RPMI7951 (cell line): Measurements from ENCODE around the gene FMN2. TPM values are rescaled to one million over a fixed set of nuclear protein-coding genes. Genes with fewer than 3 reads are reported as not detected.
A peak's percentile ranks its signal among the peaks of the same experiment; 100 is the strongest.
"Not testable (repeated sequence)": the region's sequence is repeated elsewhere in the genome, so short reads cannot be mapped to it uniquely, and the experiment has no call there.

Source experiments
- DNase-seq: peaks from one replicate; pipeline ENCODE4 v3.0.0-alpha.2; 2012; ENCODE audit warnings: low read depth
- total RNA-seq: library from RNA; depleted of rRNA; stranded (reverse); fragments of >200 nt; shearing (Covaris generic); gene quantifications from 2 replicates; pipeline ENCODE4 v1.2.3, GENCODE V29; 2014

The FMN2 gene
- total RNA-seq, 1 experiment from 2014 or later, result 25.8 TPM

- DNase-seq, result no peak
Measured at GRCh38 chr1:240254778-240255291, 163.2 kb downstream of the FMN2 start.

- DNase-seq, result no peak
Measured at GRCh38 chr1:240255922-240256321, 164.2 kb downstream of the FMN2 start.

- DNase-seq, result no peak
Measured at GRCh38 chr1:240256836-240257503, 165.3 kb downstream of the FMN2 start.

GRCh38 chr1:240258910-240259309, 167.2 kb downstream of the FMN2 start:
- DNase-seq, result peak; percentile 70

GRCh38 chr1:240264494-240264893, 172.8 kb downstream of the FMN2 start:
- DNase-seq, result not testable (repeated sequence)

GRCh38 chr1:240271081-240271480, 179.4 kb downstream of the FMN2 start:
- no peak for DNase-seq

- no peak for DNase-seq
Measured at GRCh38 chr1:240274569-240274968, 182.9 kb downstream of the FMN2 start.

- not testable (repeated sequence) for DNase-seq
Measured at GRCh38 chr1:240275219-240275618, 183.5 kb downstream of the FMN2 start.

- DNase-seq, result no peak
Measured at GRCh38 chr1:240278082-240278481, 186.4 kb downstream of the FMN2 start.

GRCh38 chr1:240280560-240281322, 189.1 kb downstream of the FMN2 start:
- DNase-seq, result no peak

- DNase-seq, result no peak
Measured at GRCh38 chr1:240282061-240282830, 190.6 kb downstream of the FMN2 start.

GRCh38 chr1:240284656-240285414, 193.2 kb downstream of the FMN2 start:
- DNase-seq, result no peak

GRCh38 chr1:240285540-240285939, 193.9 kb downstream of the FMN2 start:
- peak; percentile 28 for DNase-seq

GRCh38 chr1:240287722-240288121, 196.0 kb downstream of the FMN2 start:
- no peak for DNase-seq

- DNase-seq, result no peak
Measured at GRCh38 chr1:240293706-240294105, 202.0 kb downstream of the FMN2 start.

- no peak for DNase-seq
Measured at GRCh38 chr1:240294566-240294965, 202.9 kb downstream of the FMN2 start.

- DNase-seq, result no peak
Measured at GRCh38 chr1:240295811-240296210, 204.1 kb downstream of the FMN2 start.

- DNase-seq, result no peak
Measured at GRCh38 chr1:240304466-240304865, 212.8 kb downstream of the FMN2 start.

GRCh38 chr1:240306673-240307072, 215.0 kb downstream of the FMN2 start:
- peak; percentile 74 for DNase-seq

GRCh38 chr1:240308096-240308495, 216.4 kb downstream of the FMN2 start:
- DNase-seq, result no peak

GRCh38 chr1:240309769-240310168, 218.1 kb downstream of the FMN2 start:
- no peak for DNase-seq
